Activated T-helper 1 cell treated with anti-CD3 and anti-CD28 coated beads, Interleukin-2, amount 50 U/mL, for 16 hours (primary cell): ENCODE results near the gene PAQR4.
A peak's percentile ranks its signal among the peaks of the same experiment; 100 is the strongest.

Experiments used
- DNase-seq, 2 donors: peaks; one replicate each; pipeline ENCODE4 v3.0.0-alpha.2; 2020; ENCODE audit warnings: low read depth in 1 of 2, low spot score in 1 of 2

The PAQR4 gene

GRCh38 chr16:3020604-3021448 is 51.7 kb downstream of the PAQR4 start:
- peak; percentile 33 to 64 for DNase-seq

DNA sequence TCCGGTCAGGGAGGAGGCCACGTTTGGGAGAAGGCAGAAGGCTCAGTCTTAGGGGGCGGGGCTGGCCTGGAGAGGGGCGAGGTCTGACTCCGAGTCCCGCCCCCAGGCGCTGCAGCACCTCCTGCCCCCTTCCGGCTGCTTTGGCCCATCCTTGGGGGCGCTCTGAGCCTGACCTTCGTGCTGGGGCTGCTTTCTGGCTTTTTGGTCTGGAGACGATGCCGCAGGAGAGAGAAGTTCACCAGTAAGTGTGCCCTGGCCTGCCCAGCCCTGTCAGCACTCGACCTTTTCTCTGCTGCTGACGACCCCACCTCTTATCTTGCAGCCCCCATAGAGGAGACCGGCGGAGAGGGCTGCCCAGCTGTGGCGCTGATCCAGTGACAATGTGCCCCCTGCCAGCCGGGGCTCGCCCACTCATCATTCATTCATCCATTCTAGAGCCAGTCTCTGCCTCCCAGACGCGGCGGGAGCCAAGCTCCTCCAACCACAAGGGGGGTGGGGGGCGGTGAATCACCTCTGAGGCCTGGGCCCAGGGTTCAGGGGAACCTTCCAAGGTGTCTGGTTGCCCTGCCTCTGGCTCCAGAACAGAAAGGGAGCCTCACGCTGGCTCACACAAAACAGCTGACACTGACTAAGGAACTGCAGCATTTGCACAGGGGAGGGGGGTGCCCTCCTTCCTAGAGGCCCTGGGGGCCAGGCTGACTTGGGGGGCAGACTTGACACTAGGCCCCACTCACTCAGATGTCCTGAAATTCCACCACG is 52.5 kb downstream of the PAQR4 start:
- DNase-seq, result peak; percentile 50 to 69

DNA sequence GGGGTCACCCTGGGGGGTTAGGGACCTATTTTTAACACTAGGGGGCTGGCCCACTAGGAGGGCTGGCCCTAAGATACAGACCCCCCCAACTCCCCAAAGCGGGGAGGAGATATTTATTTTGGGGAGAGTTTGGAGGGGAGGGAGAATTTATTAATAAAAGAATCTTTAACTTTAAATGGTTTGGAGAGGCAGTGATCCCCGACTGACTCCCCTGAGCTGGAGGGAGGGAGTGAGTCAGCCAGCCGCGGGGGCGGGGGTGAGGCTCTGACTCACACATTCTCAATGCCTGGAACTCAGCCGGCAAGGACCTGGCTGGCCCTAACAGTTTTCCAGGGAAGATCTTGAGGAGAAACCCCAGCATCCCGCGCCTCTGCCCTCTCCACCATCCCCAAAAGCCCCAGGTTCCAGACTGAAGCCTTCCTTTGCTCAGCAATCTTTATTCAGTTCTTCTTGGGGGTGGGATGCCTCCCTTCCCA is 53.1 kb downstream of the PAQR4 start:
- peak; percentile 70 to 80 for DNase-seq

- no peak for DNase-seq
These were observed 53.7 kb downstream of the PAQR4 start for GRCh38 chr16:3022684-3023414.
